Measurements from ENCODE around the gene C1QTNF3. TPM values are rescaled to one million over a fixed set of nuclear protein-coding genes. Genes with fewer than 3 reads are reported as not detected.

C1QTNF3 gene
- total RNA-seq, 1 donor from 2014 or later = 7.7 TPM

- Mint-ChIP-seq H3K9me3 (no peaks in the 10 kb centered on the region), H3K4me1 (no peaks in the 10 kb centered on the region), H3K27me3 (no peaks in the 10 kb centered on the region), H3K36me3 (ENCODE audit: low read depth) (peaks cover 37% of the 10 kb centered on the region), H3K27ac (no peak overlapping the region), H3K4me3 (no peak overlapping the region)
- POLR2A ChIA-PET = no interaction called here
- ATAC-seq (ENCODE audit: low read depth) (no peak), DNase-seq (no peak)
- no peak for TF ChIP-seq CTCF (IDR thresholded peaks at IDR 0.05)
- intact Hi-C loops (cut with micrococcal nuclease) = no loop called here
- CTCF ChIA-PET = no interaction called here
Measured at GRCh38 chr5:33992864-33993263, 50.1 kb downstream of the C1QTNF3 start.

GRCh38 chr5:33985447-33985846 is 57.6 kb downstream of the C1QTNF3 start:
- CTCF ChIA-PET = no interaction called here

GRCh38 chr5:33984671-33985124 is 58.3 kb downstream of the C1QTNF3 start, which contains the start of gene SLC45A2:
Gene SLC45A2 (minus strand): TSS chr5:33984693. CDS start chr5:33984583, 110 bp downstream.
- no peak for TF ChIP-seq CTCF (IDR thresholded peaks at IDR 0.05)
- Mint-ChIP-seq H3K9me3 (no peaks in the 10 kb centered on the region), H3K4me1 (no peaks in the 10 kb centered on the region), H3K4me3 (no peak within 1 kb of the TSS), H3K27ac (no peak within 1 kb of the TSS), H3K36me3 (ENCODE audit: low read depth) (peaks cover 24% of the 10 kb centered on the region), H3K27me3 (no peaks in the 10 kb centered on the region)
- intact Hi-C loops (cut with micrococcal nuclease) = no loop called here
- POLR2A ChIA-PET = no interaction called here
- DNase-seq = no peak
- CTCF ChIA-PET = no interaction called here
- no peak for ATAC-seq (ENCODE audit: low read depth)

More at GRCh38 chr5:33985447-33985846, 57.6 kb downstream of the C1QTNF3 start:
- intact Hi-C loops (cut with micrococcal nuclease) = no loop called here
- POLR2A ChIA-PET = no interaction called here
- Mint-ChIP-seq H3K27me3 (no peaks in the 10 kb centered on the region), H3K27ac (no peak overlapping the region), H3K4me1 (no peaks in the 10 kb centered on the region), H3K4me3 (no peak overlapping the region), H3K36me3 (ENCODE audit: low read depth) (peaks cover 24% of the 10 kb centered on the region), H3K9me3 (no peaks in the 10 kb centered on the region)
- TF ChIP-seq CTCF (IDR thresholded peaks at IDR 0.05) = no peak
- ATAC-seq (ENCODE audit: low read depth) (no peak), DNase-seq (no peak)

- intact Hi-C loops (cut with micrococcal nuclease) = no loop called here
- no peaks in the 10 kb centered on the region for H3K9me3 Mint-ChIP-seq
- peaks cover 21% of the 10 kb centered on the region for H3K36me3 Mint-ChIP-seq (ENCODE audit: low read depth)
- ATAC-seq (ENCODE audit: low read depth) (no peak), DNase-seq (no peak)
- ChIA-PET CTCF (no interaction called here), POLR2A (no interaction called here)
- no peaks in the 10 kb centered on the region for H3K27me3 Mint-ChIP-seq
- no peak overlapping the region for H3K4me3 Mint-ChIP-seq
- no peaks in the 10 kb centered on the region for H3K4me1 Mint-ChIP-seq
- H3K27ac Mint-ChIP-seq = no peak overlapping the region
- TF ChIP-seq CTCF (IDR thresholded peaks at IDR 0.05) = no peak
Measured at GRCh38 chr5:33984178-33984577, 58.8 kb downstream of the C1QTNF3 start.

GRCh38 chr5:33981408-33982162 is 61.4 kb downstream of the C1QTNF3 start:
- intact Hi-C loops (cut with micrococcal nuclease) = no loop called here
- ATAC-seq (ENCODE audit: low read depth) (no peak), DNase-seq (no peak)
- Mint-ChIP-seq H3K27me3 (no peaks in the 10 kb centered on the region), H3K4me1 (no peaks in the 10 kb centered on the region), H3K4me3 (no peak overlapping the region), H3K9me3 (no peaks in the 10 kb centered on the region), H3K27ac (no peak overlapping the region), H3K36me3 (ENCODE audit: low read depth) (no peaks in the 10 kb centered on the region)
- POLR2A ChIA-PET = no interaction called here
- no peak for TF ChIP-seq CTCF (IDR thresholded peaks at IDR 0.05)
- CTCF ChIA-PET = interaction anchor here (1.6 kb wide), 1 partner anchor 13 kb away, joined by 4 read pairs; no protein-coding TSS in a partner anchor

All from activated B cell treated with CpG ODN at 0.5 μM for 24 hours (primary cell).